HG03139 (cell line): Measurements from ENCODE around the gene ABHD4.

Source experiments
- ATAC-seq: cut with Tn5 transposase; IDR thresholded peaks from one replicate; pipeline ENCODE4 v1.9.1; 2021; ENCODE audit not compliant: unreplicated experiment

ABHD4 gene

GRCh38 chr14:22660654-22661053 lies 62.6 kb downstream of the ABHD4 start:
- no peak for ATAC-seq
